HG03060 (cell line): ENCODE data around the gene SMC1B.
"Not testable (repeated sequence)": the region's sequence is repeated elsewhere in the genome, so short reads cannot be mapped to it uniquely, and the experiment has no call there.

Source experiments
- ATAC-seq: cut with Tn5 transposase; IDR thresholded peaks from one replicate; pipeline ENCODE4 v1.9.1; 2021; ENCODE audit warnings: low read depth, moderate number of reproducible peaks; ENCODE audit not compliant: unreplicated experiment

SMC1B gene

GRCh38 chr22:45423524-45423923 is 10.1 kb upstream of the SMC1B start:
- ATAC-seq = no peak

GRCh38 chr22:45422237-45422983 is 9.0 kb upstream of the SMC1B start:
- no peak for ATAC-seq

- no peak for ATAC-seq
These were observed 8.1 kb upstream of the SMC1B start for GRCh38 chr22:45421349-45422055.

GRCh38 chr22:45420539-45420938 is 7.1 kb upstream of the SMC1B start:
- no peak for ATAC-seq

GRCh38 chr22:45420011-45420410 is 6.6 kb upstream of the SMC1B start:
- no peak for ATAC-seq

- ATAC-seq = no peak
These were observed 5.4 kb upstream of the SMC1B start for GRCh38 chr22:45418770-45419138.

GRCh38 chr22:45418056-45418769 is 4.8 kb upstream of the SMC1B start:
- ATAC-seq = no peak

- no peak for ATAC-seq
These were observed 409 bp downstream of the SMC1B start for GRCh38 chr22:45413013-45413367.

- ATAC-seq = no peak
These were observed 5.6 kb downstream of the SMC1B start for GRCh38 chr22:45407793-45408192.

GRCh38 chr22:45402466-45402985 is 10.9 kb downstream of the SMC1B start:
- no peak for ATAC-seq

- ATAC-seq = no peak
These were observed 13.5 kb downstream of the SMC1B start for GRCh38 chr22:45399712-45400445.

GRCh38 chr22:45398214-45398613 is 15.2 kb downstream of the SMC1B start:
- ATAC-seq = no peak

- no peak for ATAC-seq
These were observed 15.6 kb downstream of the SMC1B start for GRCh38 chr22:45397806-45398205.

GRCh38 chr22:45389546-45389945 is 23.9 kb downstream of the SMC1B start:
- ATAC-seq = no peak

- ATAC-seq = no peak
These were observed 32.1 kb downstream of the SMC1B start for GRCh38 chr22:45381348-45381747.

- no peak for ATAC-seq
These were observed 36.7 kb downstream of the SMC1B start for GRCh38 chr22:45376703-45377102.

- no peak for ATAC-seq
These were observed 37.4 kb downstream of the SMC1B start for GRCh38 chr22:45376009-45376408.

- ATAC-seq = not testable (repeated sequence)
These were observed 39.8 kb downstream of the SMC1B start for GRCh38 chr22:45373592-45373991.

- ATAC-seq = no peak
These were observed 46.7 kb downstream of the SMC1B start for GRCh38 chr22:45366713-45367112.

- no peak for ATAC-seq
These were observed 53.8 kb downstream of the SMC1B start for GRCh38 chr22:45359627-45360026.

- ATAC-seq = no peak
These were observed 55.3 kb downstream of the SMC1B start for GRCh38 chr22:45358127-45358526.
